ENCODE measurements around the gene KCNIP3. TPM values are rescaled to one million over a fixed set of nuclear protein-coding genes. Genes with fewer than 3 reads are reported as not detected.
"Not testable (repeated sequence)": the region's sequence is repeated elsewhere in the genome, so short reads cannot be mapped to it uniquely, and the experiment has no call there.

The KCNIP3 gene
- total RNA-seq, 1 experiment from 2014 or later, result 4.5 TPM

DNA sequence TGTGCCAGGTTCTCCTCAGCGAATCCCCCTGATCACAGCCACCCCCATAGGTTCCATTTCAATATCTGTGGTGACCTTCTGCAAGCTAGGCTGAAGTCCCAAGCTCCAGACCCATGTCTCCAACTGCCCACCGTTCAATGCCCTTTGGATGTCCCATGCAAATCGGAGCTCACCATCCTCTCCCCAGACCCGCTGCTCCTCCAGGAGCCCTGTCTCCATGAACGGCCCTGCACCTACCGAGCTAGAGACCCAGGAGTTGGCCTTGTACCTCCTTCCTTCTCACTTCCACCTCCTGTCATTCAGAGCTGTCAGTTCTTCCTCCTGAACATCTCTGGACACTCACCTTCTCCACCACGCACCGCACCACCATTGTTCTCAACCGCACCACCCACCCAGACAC lies 104.3 kb downstream of the KCNIP3 start:
- no peaks in the 10 kb centered on the region for H4K20me1 ChIP-seq (ENCODE audit: insufficient read depth)
- H2AFZ ChIP-seq, result peak overlapping the region; percentile 98
- intact Hi-C loops (cut with micrococcal nuclease; ENCODE audit: unreplicated experiment), result loop anchor here (5.0 kb wide), 1 partner anchor 169 kb away; no protein-coding TSS in a partner anchor
- peaks cover 17% of the 10 kb centered on the region for H3K4me1 ChIP-seq (replicated peaks; ENCODE audit: insufficient read depth)
- POLR2A ChIA-PET (ENCODE audit: unreplicated experiment), result no interaction called here
- no TSS peak for BruUV-seq (replicated peaks)
- H3F3A ChIP-seq (ENCODE audit: insufficient read depth, low read depth), result no peaks in the 10 kb centered on the region; the same call in 1 of the 2 replicates
- no peak for DNase-seq
- no peaks in the 10 kb centered on the region for H3K36me3 ChIP-seq (ENCODE audit: low read depth)
- TF ChIP-seq, protein P1, sequence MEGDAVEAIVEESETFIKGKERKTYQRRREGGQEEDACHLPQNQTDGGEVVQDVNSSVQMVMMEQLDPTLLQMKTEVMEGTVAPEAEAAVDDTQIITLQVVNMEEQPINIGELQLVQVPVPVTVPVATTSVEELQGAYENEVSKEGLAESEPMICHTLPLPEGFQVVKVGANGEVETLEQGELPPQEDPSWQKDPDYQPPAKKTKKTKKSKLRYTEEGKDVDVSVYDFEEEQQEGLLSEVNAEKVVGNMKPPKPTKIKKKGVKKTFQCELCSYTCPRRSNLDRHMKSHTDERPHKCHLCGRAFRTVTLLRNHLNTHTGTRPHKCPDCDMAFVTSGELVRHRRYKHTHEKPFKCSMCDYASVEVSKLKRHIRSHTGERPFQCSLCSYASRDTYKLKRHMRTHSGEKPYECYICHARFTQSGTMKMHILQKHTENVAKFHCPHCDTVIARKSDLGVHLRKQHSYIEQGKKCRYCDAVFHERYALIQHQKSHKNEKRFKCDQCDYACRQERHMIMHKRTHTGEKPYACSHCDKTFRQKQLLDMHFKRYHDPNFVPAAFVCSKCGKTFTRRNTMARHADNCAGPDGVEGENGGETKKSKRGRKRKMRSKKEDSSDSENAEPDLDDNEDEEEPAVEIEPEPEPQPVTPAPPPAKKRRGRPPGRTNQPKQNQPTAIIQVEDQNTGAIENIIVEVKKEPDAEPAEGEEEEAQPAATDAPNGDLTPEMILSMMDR (conservative IDR thresholded peaks at IDR 0.05), result no peak
- TF ChIP-seq EZH2 (IDR thresholded peaks at IDR 0.05; ENCODE audit: low read depth), result no peak
- no peaks in the 10 kb centered on the region for H3K9me2 ChIP-seq (ENCODE audit: insufficient read depth)
- CTCF ChIA-PET, result interaction anchor here (0.6 to 1.5 kb wide), 2 partner anchors 12 kb away, joined by 3 to 7 read pairs; no protein-coding TSS in a partner anchor
- peak overlapping the region; percentile 88 for H3K4me2 ChIP-seq
- H3K9me3 ChIP-seq (ENCODE audit: insufficient read depth, low read depth), result no peaks in the 10 kb centered on the region
- peaks cover 29% of the 10 kb centered on the region for H3K79me2 ChIP-seq (ENCODE audit: low read depth)
- no peaks in the 10 kb centered on the region for H3K27me3 ChIP-seq (ENCODE audit: insufficient read depth, low read depth)
- no peak overlapping the region for H3K27ac ChIP-seq
- peak overlapping the region; percentile 92 for H3K4me3 ChIP-seq

DNA sequence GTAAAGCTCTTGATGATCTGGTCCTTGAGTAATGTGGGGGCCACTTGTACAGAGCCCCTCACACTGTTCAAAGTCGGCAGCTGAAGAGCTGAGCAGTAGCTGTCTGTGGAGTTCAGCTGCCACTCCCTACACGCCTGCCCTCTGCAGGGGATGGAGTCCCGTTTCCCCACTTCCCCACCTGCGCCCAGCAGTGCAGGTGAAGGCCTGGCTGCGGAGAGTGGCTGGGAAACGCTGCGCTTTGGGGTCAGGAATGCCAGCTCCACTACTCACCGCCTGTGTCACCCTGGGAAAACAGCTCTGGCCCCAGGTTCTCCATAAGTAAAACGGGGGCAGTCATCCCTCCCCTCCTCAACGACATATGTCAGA lies 104.8 kb downstream of the KCNIP3 start:
- peak in 1 of 2 experiments; percentile 44 for DNase-seq
- H3F3A ChIP-seq (ENCODE audit: insufficient read depth, low read depth); POLR2A ChIA-PET (ENCODE audit: unreplicated experiment); H3K27ac ChIP-seq; H3K9me3 ChIP-seq (ENCODE audit: insufficient read depth, low read depth); H3K9me2 ChIP-seq (ENCODE audit: insufficient read depth); H3K27me3 ChIP-seq (ENCODE audit: insufficient read depth, low read depth); H4K20me1 ChIP-seq (ENCODE audit: insufficient read depth); H3K36me3 ChIP-seq (ENCODE audit: low read depth): not testable (repeated sequence)
- BruUV-seq (replicated peaks), result TSS peak; percentile 78
- H3K4me3 ChIP-seq, result peak overlapping the region; percentile 92
- CTCF ChIA-PET, result interaction anchor here (0.5 to 1.5 kb wide), 3 partner anchors 13 to 321 kb away, joined by 3 to 7 read pairs (median 3); no protein-coding TSS in a partner anchor
- peak overlapping the region; percentile 88 for H3K4me2 ChIP-seq
- H2AFZ ChIP-seq, result peak overlapping the region; percentile 98
- H3K4me1 ChIP-seq (replicated peaks; ENCODE audit: insufficient read depth), result peaks cover 17% of the 10 kb centered on the region
- intact Hi-C loops (cut with micrococcal nuclease; ENCODE audit: unreplicated experiment), result loop anchor here (2.0 to 5.0 kb wide), 2 partner anchors 87 to 170 kb away; no protein-coding TSS in a partner anchor
- peaks cover 29% of the 10 kb centered on the region for H3K79me2 ChIP-seq (ENCODE audit: low read depth)

DNA sequence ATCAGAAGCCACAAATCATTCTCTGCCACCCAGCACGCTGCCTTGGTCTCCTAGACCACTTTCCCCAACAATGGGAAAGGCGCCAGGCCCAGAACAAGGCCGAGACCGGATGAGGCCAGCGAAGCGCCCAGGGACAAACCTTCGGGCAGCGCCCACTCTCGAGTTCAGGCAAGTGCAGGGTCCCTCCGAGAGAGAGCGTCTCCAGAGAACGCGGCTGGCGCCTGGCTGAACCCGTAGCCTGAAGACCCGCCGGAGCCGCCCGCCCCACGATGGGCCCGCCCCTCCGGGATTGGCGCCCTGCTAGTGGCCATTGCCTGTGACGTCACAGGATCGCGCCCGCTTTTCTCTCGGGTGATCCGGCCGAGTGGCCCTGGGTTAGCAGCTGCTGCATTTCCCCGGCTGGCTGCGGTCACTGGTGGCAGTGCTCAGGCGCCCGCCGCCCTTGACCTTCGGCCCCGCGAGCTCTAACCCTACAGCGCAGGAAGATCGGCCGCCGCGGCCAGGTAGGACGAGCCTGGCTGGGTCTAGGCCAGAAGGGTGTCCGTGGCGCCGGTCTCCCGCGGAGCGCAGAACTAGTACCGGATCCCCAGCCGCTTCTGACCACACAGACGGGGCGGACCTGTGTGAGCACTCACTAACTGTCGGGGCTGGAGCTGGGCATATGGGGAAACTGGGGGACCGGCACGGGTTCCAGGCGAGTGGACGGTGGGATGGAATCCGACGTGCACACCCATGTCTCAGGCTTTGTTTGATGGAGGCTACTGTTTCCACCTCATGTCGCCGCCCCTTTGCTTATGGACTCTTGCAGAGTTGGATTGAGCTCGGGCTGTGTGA lies 105.4 kb downstream of the KCNIP3 start, which contains the start of gene FAHD2A:
FAHD2A (plus strand) TSS at position 339 of the 834 bp plus-strand sequence. CDS start 2,851 bp downstream, outside the sequence.
- POLR2A ChIA-PET (ENCODE audit: unreplicated experiment), result interaction anchor here (0.6 to 0.7 kb wide), 2 partner anchors 13 to 129 kb away, joined by 3 read pairs; partner anchors contain the start of gene PROM2
- CTCF ChIA-PET, result interaction anchor here (0.5 to 1.5 kb wide), 5 partner anchors 13 to 920 kb away, joined by 3 to 7 read pairs (median 3); no protein-coding TSS in a partner anchor

More for the DNA sequence above, 105.4 kb downstream of the KCNIP3 start, which contains the start of gene FAHD2A:
- H3K9me2 ChIP-seq (ENCODE audit: insufficient read depth), result no peaks in the 10 kb centered on the region
- H3K79me2 ChIP-seq (ENCODE audit: low read depth), result peaks cover 29% of the 10 kb centered on the region
- no peak for TF ChIP-seq EZH2 (IDR thresholded peaks at IDR 0.05; ENCODE audit: low read depth)
- TF ChIP-seq, protein P1 (conservative IDR thresholded peaks at IDR 0.05), result no peak
- H3K4me3 ChIP-seq, result peak within 1 kb of the TSS; percentile 92
- H3F3A ChIP-seq (ENCODE audit: insufficient read depth, low read depth), result no peaks in the 10 kb centered on the region; the same call in 1 of the 2 replicates
- no peaks in the 10 kb centered on the region for H4K20me1 ChIP-seq (ENCODE audit: insufficient read depth)
- no TSS peak for BruUV-seq (replicated peaks)
- H3K9me3 ChIP-seq (ENCODE audit: insufficient read depth, low read depth), result no peaks in the 10 kb centered on the region
- intact Hi-C loops (cut with micrococcal nuclease; ENCODE audit: unreplicated experiment), result loop anchor here (2.0 to 5.0 kb wide), 2 partner anchors 88 to 170 kb away; no protein-coding TSS in a partner anchor
- no peaks in the 10 kb centered on the region for H3K27me3 ChIP-seq (ENCODE audit: insufficient read depth, low read depth)
- peak; percentile 85 to 94 for DNase-seq
- 0 out of 2 replicates have a peak, but pooled peaks cover 4% of the 10 kb centered on the region for H3K36me3 ChIP-seq (ENCODE audit: low read depth)
- peak within 1 kb of the TSS; percentile 88 for H3K4me2 ChIP-seq
- H2AFZ ChIP-seq, result peak within 1 kb of the TSS; percentile 98
- H3K4me1 ChIP-seq (replicated peaks; ENCODE audit: insufficient read depth), result peaks cover 17% of the 10 kb centered on the region
- H3K27ac ChIP-seq, result no peak within 1 kb of the TSS
